ENCODE measurements around the gene ACRV1.
A peak's percentile ranks its signal among the peaks of the same experiment; 100 is the strongest.

ACRV1 gene

DNA sequence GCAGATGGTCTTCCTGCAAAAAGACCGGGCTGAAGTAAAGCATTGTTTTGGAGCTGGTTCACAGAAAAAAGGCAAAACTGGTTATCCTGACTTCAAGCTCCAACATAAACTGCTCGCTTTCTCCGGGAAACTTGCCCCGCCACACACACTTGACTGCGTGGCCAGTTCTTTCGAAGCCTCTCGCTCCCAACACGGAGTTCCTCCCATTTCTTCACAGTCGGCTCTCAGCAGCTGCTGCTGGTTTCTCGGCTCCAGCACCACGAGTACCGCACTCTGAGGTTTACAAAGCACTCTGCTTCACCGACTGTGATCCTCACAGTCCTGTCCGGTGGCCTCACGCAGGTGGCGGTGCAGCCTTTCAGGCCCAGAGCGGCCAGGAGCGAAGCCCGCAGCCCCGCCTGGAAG is 55.4 kb downstream of the ACRV1 start:
- peak overlapping the region; percentile 85 for H3K9ac ChIP-seq (ENCODE audit: low read length)
- H3F3A ChIP-seq (ENCODE audit: insufficient read depth, low read length): no peaks in the 10 kb centered on the region
- no peaks in the 10 kb centered on the region for H3K27me3 ChIP-seq (ENCODE audit: insufficient read depth, low read length)
- peak overlapping the region; percentile 93 for H3K27ac ChIP-seq (ENCODE audit: low read depth, low read length, poor library complexity, severe bottlenecking)
- peaks cover 21% of the 10 kb centered on the region for H3K79me2 ChIP-seq (ENCODE audit: insufficient read depth, low read length)
- H4K20me1 ChIP-seq (ENCODE audit: insufficient read depth, low read length): no peaks in the 10 kb centered on the region
- no peaks in the 10 kb centered on the region for H3K9me3 ChIP-seq (ENCODE audit: low read length)
- H3K4me2 ChIP-seq (ENCODE audit: low read length): peak overlapping the region; percentile 75
- H3K4me1 ChIP-seq (ENCODE audit: insufficient read depth, low read length, severe bottlenecking): peaks cover 24% of the 10 kb centered on the region
- no peaks in the 10 kb centered on the region for H3K9me2 ChIP-seq (ENCODE audit: low read depth, low read length)
- H3K36me3 ChIP-seq (ENCODE audit: insufficient read depth, low read length): peaks cover 32% of the 10 kb centered on the region
- H2AFZ ChIP-seq (ENCODE audit: low read length): no peak overlapping the region
- peak overlapping the region; percentile 85 for H3K4me3 ChIP-seq (ENCODE audit: low read depth, low read length, poor library complexity, severe bottlenecking)
- TF ChIP-seq EZH2 (IDR thresholded peaks at IDR 0.05; ENCODE audit: borderline replicate concordance, low read length): no peak
- no peak for TF ChIP-seq CTCF (IDR thresholded peaks at IDR 0.05; ENCODE audit: low read length)

DNA sequence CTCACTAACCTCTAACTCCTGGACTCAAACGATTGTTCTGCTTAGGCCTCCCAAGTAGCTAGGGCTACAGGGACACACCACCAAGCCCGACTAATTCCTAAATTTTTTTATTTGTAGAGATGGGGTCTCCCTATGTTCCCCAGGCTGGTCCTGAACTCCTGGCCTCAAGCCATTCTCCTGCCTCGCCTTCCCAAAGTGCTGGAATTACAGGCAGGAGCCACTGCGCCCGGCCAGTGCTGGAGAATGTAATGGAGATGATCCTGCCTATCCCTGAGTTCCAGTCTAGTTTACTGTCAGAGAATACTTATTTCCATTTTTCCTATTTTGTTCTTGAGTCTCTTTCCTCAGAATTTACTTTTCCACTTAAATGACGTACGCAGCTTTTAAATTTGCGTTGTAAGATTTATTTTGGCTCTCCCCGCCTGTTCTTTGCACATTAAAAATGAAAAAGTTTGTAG is 55.9 kb downstream of the ACRV1 start, which contains the start of gene CHEK1:
Gene CHEK1 (plus strand): TSS at position 408 of the 458 bp plus-strand sequence. CDS start 1,606 bp downstream, outside the sequence.
- Histone ChIP-seq H3K9ac (ENCODE audit: low read length) (peak within 1 kb of the TSS; percentile 85), H2AFZ (ENCODE audit: low read length) (no peak within 1 kb of the TSS), H3F3A (ENCODE audit: insufficient read depth, low read length) (no peaks in the 10 kb centered on the region), H3K36me3 (ENCODE audit: insufficient read depth, low read length) (peaks cover 32% of the 10 kb centered on the region), H3K4me1 (ENCODE audit: insufficient read depth, low read length, severe bottlenecking) (peaks cover 24% of the 10 kb centered on the region), H3K9me2 (ENCODE audit: low read depth, low read length) (no peaks in the 10 kb centered on the region), H3K9me3 (ENCODE audit: low read length) (no peaks in the 10 kb centered on the region), H3K4me3 (ENCODE audit: low read depth, low read length, poor library complexity, severe bottlenecking) (peak within 1 kb of the TSS; percentile 85), H3K4me2 (ENCODE audit: low read length) (peak within 1 kb of the TSS; percentile 75), H3K79me2 (ENCODE audit: insufficient read depth, low read length) (peaks cover 21% of the 10 kb centered on the region), H3K27ac (ENCODE audit: low read depth, low read length, poor library complexity, severe bottlenecking) (peak within 1 kb of the TSS; percentile 93), H4K20me1 (ENCODE audit: insufficient read depth, low read length) (no peaks in the 10 kb centered on the region), H3K27me3 (ENCODE audit: insufficient read depth, low read length) (no peaks in the 10 kb centered on the region)
- TF ChIP-seq EZH2 (IDR thresholded peaks at IDR 0.05; ENCODE audit: borderline replicate concordance, low read length): no peak
- TF ChIP-seq CTCF (IDR thresholded peaks at IDR 0.05; ENCODE audit: low read length): no peak

DNA sequence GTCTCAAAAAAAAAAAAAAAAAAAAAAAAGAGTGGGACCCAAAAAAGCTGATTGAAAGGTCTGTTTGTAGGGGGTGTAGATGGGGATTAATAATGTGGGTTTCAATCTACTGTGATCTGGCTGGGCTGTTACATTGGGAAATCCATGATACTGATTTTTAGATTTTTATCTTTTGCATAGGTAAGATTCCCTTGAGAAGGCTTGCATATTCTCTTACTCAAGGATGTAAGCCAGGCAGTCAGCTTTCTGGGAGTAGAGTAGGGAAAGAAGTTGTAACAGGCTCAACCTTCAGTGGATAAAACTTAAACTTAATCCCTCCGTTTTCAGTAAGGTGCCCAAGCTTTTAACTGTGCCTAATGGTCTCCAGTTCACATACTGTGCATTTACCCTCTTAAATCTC is 57.6 kb downstream of the ACRV1 start:
- no peak overlapping the region for H3K4me3 ChIP-seq (ENCODE audit: low read depth, low read length, poor library complexity, severe bottlenecking)
- TF ChIP-seq CTCF (IDR thresholded peaks at IDR 0.05; ENCODE audit: low read length) (no peak), EZH2 (IDR thresholded peaks at IDR 0.05; ENCODE audit: borderline replicate concordance, low read length) (no peak)
- no peaks in the 10 kb centered on the region for H4K20me1 ChIP-seq (ENCODE audit: insufficient read depth, low read length)
- H3K4me1 ChIP-seq (ENCODE audit: insufficient read depth, low read length, severe bottlenecking): peaks cover 24% of the 10 kb centered on the region
- no peak overlapping the region for H2AFZ ChIP-seq (ENCODE audit: low read length)
- H3K4me2 ChIP-seq (ENCODE audit: low read length): no peak overlapping the region
- no peaks in the 10 kb centered on the region for H3F3A ChIP-seq (ENCODE audit: insufficient read depth, low read length)
- no peaks in the 10 kb centered on the region for H3K9me2 ChIP-seq (ENCODE audit: low read depth, low read length)
- H3K27ac ChIP-seq (ENCODE audit: low read depth, low read length, poor library complexity, severe bottlenecking): no peak overlapping the region
- no peaks in the 10 kb centered on the region for H3K27me3 ChIP-seq (ENCODE audit: insufficient read depth, low read length)
- no peak overlapping the region for H3K9ac ChIP-seq (ENCODE audit: low read length)
- no peaks in the 10 kb centered on the region for H3K9me3 ChIP-seq (ENCODE audit: low read length)
- H3K36me3 ChIP-seq (ENCODE audit: insufficient read depth, low read length): peaks cover 41% of the 10 kb centered on the region
- H3K79me2 ChIP-seq (ENCODE audit: insufficient read depth, low read length): peaks cover 20% of the 10 kb centered on the region
